ENCODE data around the gene LRRC8C.

Gene LRRC8C

GRCh38 chr1:89733748-89734147, 100.8 kb downstream of the LRRC8C start:
- DNase-seq (ENCODE audit: low read depth), result no peak

- no peak for DNase-seq (ENCODE audit: low read depth)
Observed at GRCh38 chr1:89734442-89734841, 101.5 kb downstream of the LRRC8C start.

- no peak for DNase-seq (ENCODE audit: low read depth)
Observed at GRCh38 chr1:89735479-89735878, 102.6 kb downstream of the LRRC8C start.

GRCh38 chr1:89736937-89737733, 104.2 kb downstream of the LRRC8C start:
- no peak for DNase-seq (ENCODE audit: low read depth)

GRCh38 chr1:89737985-89738510, 105.1 kb downstream of the LRRC8C start:
- DNase-seq (ENCODE audit: low read depth), result no peak

GRCh38 chr1:89739013-89739843, 106.3 kb downstream of the LRRC8C start:
- DNase-seq (ENCODE audit: low read depth), result no peak

GRCh38 chr1:89739844-89740216, 106.9 kb downstream of the LRRC8C start:
- DNase-seq (ENCODE audit: low read depth), result no peak

- no peak for DNase-seq (ENCODE audit: low read depth)
Observed at GRCh38 chr1:89743788-89744187, 110.9 kb downstream of the LRRC8C start.

GRCh38 chr1:89746424-89747149, 113.7 kb downstream of the LRRC8C start:
- no peak for DNase-seq (ENCODE audit: low read depth)

- no peak for DNase-seq (ENCODE audit: low read depth)
Observed at GRCh38 chr1:89753761-89754160, 120.8 kb downstream of the LRRC8C start.

- no peak for DNase-seq (ENCODE audit: low read depth)
Observed at GRCh38 chr1:89754518-89754917, 121.6 kb downstream of the LRRC8C start.

GRCh38 chr1:89755591-89755990, 122.7 kb downstream of the LRRC8C start:
- no peak for DNase-seq (ENCODE audit: low read depth)

GRCh38 chr1:89757532-89757931, 124.6 kb downstream of the LRRC8C start:
- DNase-seq (ENCODE audit: low read depth), result peak; percentile 45

GRCh38 chr1:89758156-89758555, 125.2 kb downstream of the LRRC8C start:
- no peak for DNase-seq (ENCODE audit: low read depth)

- no peak for DNase-seq (ENCODE audit: low read depth)
Observed at GRCh38 chr1:89759036-89759435, 126.1 kb downstream of the LRRC8C start.

GRCh38 chr1:89760496-89760895, 127.6 kb downstream of the LRRC8C start:
- no peak for DNase-seq (ENCODE audit: low read depth)

GRCh38 chr1:89761338-89761737, 128.4 kb downstream of the LRRC8C start:
- DNase-seq (ENCODE audit: low read depth), result no peak

- DNase-seq (ENCODE audit: low read depth), result no peak
Observed at GRCh38 chr1:89761901-89762300, 129.0 kb downstream of the LRRC8C start.

GRCh38 chr1:89762386-89762778, 129.5 kb downstream of the LRRC8C start:
- DNase-seq (ENCODE audit: low read depth), result no peak

GRCh38 chr1:89762779-89763648, 130.1 kb downstream of the LRRC8C start:
- peak; percentile 68 for DNase-seq (ENCODE audit: low read depth)

GRCh38 chr1:89763649-89763986, 130.7 kb downstream of the LRRC8C start:
- DNase-seq (ENCODE audit: low read depth), result no peak

GRCh38 chr1:89765774-89766173, 132.9 kb downstream of the LRRC8C start:
- DNase-seq (ENCODE audit: low read depth), result no peak

Measured in CMK (cell line).